Mucosa of rectum (tissue), 2 donors: ENCODE results near the gene POLR2A.

Experiments
- H3K27ac ChIP-seq, 2 donors: one replicate each; pipeline ENCODE4 v1.7.0; 2013; ENCODE audit warnings: inconsistent platforms in 2 of 2, low read depth in 2 of 2, low read length in 2 of 2
- H3K27me3 ChIP-seq, 2 donors: one replicate each; pipeline ENCODE4 v1.7.0; 2013; ENCODE audit warnings: low read length in 2 of 2; ENCODE audit not compliant: control insufficient read depth in 2 of 2, insufficient read depth in 2 of 2
- H3K36me3 ChIP-seq, 2 donors: one replicate each; pipeline ENCODE4 v1.7.0; 2013; ENCODE audit warnings: low read length in 2 of 2; ENCODE audit not compliant: control insufficient read depth in 2 of 2, insufficient read depth in 2 of 2
- H3K4me1 ChIP-seq, 2 donors: one replicate each; pipeline ENCODE4 v1.7.0; 2013; ENCODE audit warnings: low read length in 2 of 2, mild to moderate bottlenecking in 1 of 2; ENCODE audit not compliant: control insufficient read depth in 2 of 2, insufficient read depth in 2 of 2
- H3K4me3 ChIP-seq, 2 donors: one replicate each; pipeline ENCODE4 v1.7.0; 2013; ENCODE audit warnings: low read length in 2 of 2
- H3K9ac ChIP-seq, 2 donors: one replicate each; pipeline ENCODE4 v1.7.0; 2013; ENCODE audit warnings: low read length in 2 of 2, low read depth in 1 of 2, mild to moderate bottlenecking in 1 of 2
- H3K9me3 ChIP-seq, 2 donors: one replicate each; pipeline ENCODE4 v1.7.0; 2013; ENCODE audit warnings: low read length in 2 of 2; ENCODE audit not compliant: control insufficient read depth in 2 of 2
- donor health status: healthy.
- donor health status: Normal muscosa, but diverticular disease.

Gene POLR2A

DNA sequence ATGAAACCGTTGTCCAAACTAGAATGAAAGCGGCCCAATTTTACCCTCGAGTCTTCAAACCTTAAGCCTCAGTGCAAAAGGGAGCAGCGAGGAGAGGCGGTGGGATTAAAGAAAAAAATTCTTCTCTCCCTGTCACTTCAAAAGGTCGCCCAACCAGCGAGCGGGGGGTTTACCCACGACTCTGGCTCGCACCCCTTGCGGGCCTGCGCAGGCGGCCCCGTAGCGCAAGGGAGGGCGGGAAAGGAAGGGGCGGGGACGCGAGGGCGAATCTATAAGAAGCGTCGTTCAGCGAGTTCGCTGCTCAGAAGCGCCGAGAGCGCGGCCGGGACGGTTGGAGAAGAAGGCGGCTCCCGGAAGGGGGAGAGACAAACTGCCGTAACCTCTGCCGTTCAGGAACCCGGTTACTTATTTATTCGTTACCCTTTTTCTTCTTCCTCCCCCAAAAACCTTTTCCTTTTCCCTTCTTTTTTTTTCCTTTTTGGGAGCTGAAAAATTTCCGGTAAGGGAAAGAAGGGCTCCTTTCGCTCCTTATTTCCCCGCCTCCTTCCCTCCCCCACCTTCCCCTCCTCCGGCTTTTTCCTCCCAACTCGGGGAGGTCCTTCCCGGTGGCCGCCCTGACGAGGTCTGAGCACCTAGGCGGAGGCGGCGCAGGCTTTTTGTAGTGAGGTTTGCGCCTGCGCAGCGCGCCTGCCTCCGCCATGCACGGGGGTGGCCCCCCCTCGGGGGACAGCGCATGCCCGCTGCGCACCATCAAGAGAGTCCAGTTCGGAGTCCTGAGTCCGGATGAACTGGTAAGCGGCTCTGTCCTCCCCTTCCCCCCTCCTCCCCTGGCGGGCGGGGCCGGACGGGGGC, at the start of gene POLR2A:
Gene POLR2A (plus strand): TSS at position 300 of the 852 bp plus-strand sequence.
- Histone ChIP-seq H3K4me3 (peak within 1 kb of the TSS; percentile 94 to 97), H3K4me1 (peaks cover 27 to 37% of the 10 kb centered on the region in 2 donors), H3K36me3 (peaks cover 0 to 3% of the 10 kb centered on the region in 2 donors), H3K9ac (peak within 1 kb of the TSS; percentile 99 to 100), H3K27ac (peak within 1 kb of the TSS; percentile 100), H3K27me3 (no peaks in the 10 kb centered on the region), H3K9me3 (no peaks in the 10 kb centered on the region)

DNA sequence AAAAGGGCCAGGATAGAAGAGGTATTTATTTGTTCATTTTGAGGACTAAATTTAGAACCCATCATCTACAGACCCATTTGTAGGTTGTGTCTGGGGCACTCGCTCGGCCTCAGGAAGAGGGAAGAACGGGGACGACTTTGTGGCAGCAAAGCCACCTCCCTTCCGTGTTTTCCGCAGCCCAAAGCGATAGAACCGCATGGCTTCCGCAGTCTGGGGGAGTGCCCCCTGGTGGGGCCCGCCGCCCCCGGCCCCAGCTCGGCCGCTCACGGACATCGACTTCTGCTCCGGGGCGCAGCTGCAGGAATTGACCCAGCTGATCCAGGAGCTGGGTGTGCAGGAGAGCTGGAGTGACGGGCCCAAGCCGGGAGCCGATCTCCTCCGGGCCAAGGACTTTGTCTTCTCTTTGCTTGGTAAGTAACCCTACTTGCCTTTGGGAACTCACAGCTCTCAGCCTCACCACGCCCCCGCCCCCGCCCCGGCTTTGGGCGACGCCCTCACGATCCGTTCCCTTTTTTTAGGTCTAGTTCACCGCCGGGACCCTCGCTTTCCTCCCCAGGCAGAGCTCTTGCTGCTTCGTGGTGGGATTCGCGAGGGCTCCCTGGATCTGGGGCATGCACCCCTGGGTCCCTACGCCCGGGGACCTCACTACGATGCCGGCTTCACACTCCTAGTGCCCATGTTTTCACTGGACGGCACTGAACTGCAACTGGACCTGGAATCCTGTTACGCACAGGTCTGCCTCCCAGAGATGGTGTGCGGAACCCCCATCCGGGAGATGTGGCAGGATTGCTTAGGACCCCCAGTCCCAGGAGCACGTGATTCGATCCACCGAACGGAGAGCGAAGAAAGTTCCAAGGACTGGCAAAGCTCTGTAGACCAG, 48.2 kb upstream of the POLR2A start:
- Histone ChIP-seq H3K9ac (peak overlapping the region; percentile 87), H3K4me1 (peaks cover 24 to 43% of the 10 kb centered on the region in 2 donors), H3K4me3 (peak overlapping the region; percentile 83 to 92), H3K9me3 (no peaks in the 10 kb centered on the region), H3K27me3 (peaks cover 11 to 19% of the 10 kb centered on the region in 2 donors), H3K36me3 (no peaks in the 10 kb centered on the region), H3K27ac (peak overlapping the region; percentile 90)

- Histone ChIP-seq H3K4me1 (peaks cover 24 to 43% of the 10 kb centered on the region in 2 donors), H3K9me3 (no peaks in the 10 kb centered on the region), H3K4me3 (peak overlapping the region; percentile 83 to 92), H3K9ac (peak overlapping the region; percentile 87), H3K27ac (peak overlapping the region; percentile 90), H3K36me3 (no peaks in the 10 kb centered on the region), H3K27me3 (peaks cover 19 to 20% of the 10 kb centered on the region in 2 donors)
Measured at GRCh38 chr17:7436556-7437368, 47.4 kb upstream of the POLR2A start.

GRCh38 chr17:7437369-7437863, 46.8 kb upstream of the POLR2A start:
- H3K27ac ChIP-seq: no peak overlapping the region
- peak overlapping the region in 1 of 2 donors; percentile 87 for H3K9ac ChIP-seq
- H3K4me1 ChIP-seq: peaks cover 24 to 43% of the 10 kb centered on the region in 2 donors
- H3K36me3 ChIP-seq: no peaks in the 10 kb centered on the region
- peaks cover 20% of the 10 kb centered on the region in 2 donors for H3K27me3 ChIP-seq
- H3K4me3 ChIP-seq: peak overlapping the region; percentile 44 to 92
- no peaks in the 10 kb centered on the region for H3K9me3 ChIP-seq

DNA sequence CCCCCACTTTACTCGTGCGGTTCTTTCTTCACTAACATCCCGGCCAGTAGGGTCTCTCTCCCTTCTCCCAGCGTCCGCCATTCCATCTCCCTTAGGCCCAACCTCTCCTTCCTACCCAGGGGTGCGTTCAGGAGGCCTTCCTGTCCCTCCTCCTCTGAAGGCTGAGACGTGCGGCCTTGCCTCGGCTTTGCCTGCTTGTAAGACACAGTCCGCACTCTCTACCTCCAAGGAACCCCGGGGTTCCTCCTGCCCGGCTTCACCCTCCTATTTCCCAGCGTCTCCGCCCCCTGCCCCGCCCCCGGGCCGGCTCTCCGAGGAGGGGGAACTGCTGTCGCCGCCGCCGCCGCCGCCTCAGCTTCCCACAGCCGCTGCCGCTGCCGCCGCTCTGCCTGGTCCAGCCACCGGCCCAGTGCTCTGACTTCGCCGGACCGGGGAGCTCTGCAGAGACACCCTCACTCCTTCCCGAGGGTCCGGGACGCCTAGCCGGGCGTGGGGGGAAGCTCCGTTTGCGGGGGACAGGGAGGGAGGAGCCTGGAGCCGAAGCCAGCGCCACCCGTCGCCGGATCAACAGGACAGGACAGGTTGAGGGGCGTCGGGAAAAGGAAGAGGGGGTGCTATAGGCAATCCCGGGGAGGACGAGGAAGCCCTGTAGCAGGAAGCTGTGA, 46.1 kb upstream of the POLR2A start:
- Histone ChIP-seq H3K4me3 (peak overlapping the region; percentile 0 to 44), H3K27me3 (peaks cover 20% of the 10 kb centered on the region in 2 donors), H3K9ac (peak overlapping the region in 1 of 2 donors; percentile 36), H3K27ac (no peak overlapping the region), H3K36me3 (no peaks in the 10 kb centered on the region), H3K4me1 (peaks cover 24 to 43% of the 10 kb centered on the region in 2 donors), H3K9me3 (no peaks in the 10 kb centered on the region)

DNA sequence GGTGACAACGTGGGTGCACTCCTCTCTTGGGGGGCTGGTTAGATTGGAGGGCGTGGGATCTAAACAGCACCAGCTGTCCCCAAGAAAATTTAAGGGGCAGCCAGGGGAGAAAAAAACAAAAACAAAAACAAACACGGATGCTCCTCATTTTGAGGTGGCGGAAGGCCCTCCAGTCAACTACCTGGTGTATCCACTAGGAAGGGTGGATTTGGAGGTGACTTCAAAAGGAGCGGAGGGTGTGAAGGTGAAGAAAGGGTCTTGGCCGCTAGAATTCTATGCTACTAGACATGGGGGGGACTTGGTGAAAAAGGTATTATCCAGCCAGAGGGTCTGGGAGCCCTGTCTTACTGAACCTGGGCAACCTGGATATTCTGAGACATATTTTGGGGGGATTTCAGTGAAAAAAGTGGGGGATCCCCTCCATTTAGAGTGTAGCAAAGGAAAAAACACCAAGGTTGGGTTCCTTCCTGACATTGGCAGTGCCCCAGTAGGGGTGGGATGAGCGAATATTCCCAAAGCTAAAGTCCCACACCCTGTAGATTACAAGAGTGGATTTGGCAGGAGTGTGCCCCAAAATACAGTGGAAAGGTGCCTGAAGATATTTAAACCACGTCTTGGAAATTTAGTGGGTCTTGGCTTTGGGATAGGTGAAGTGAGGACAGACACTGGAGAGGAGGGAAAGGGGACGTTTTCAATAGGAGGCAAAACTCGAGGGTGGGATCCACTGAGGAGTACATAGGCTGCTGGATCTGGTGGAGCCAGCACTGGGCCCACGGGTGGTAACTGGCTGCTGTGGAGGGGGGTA, 45.3 kb upstream of the POLR2A start:
- Histone ChIP-seq H3K4me3 (peak overlapping the region in 1 of 2 donors; percentile 44), H3K27me3 (peaks cover 20% of the 10 kb centered on the region in 2 donors), H3K9ac (peak overlapping the region in 1 of 2 donors; percentile 36), H3K9me3 (no peaks in the 10 kb centered on the region), H3K4me1 (peaks cover 24 to 43% of the 10 kb centered on the region in 2 donors), H3K27ac (no peak overlapping the region), H3K36me3 (no peaks in the 10 kb centered on the region)

- H3K27ac ChIP-seq: no peak within 1 kb of the TSS
- peaks cover 20% of the 10 kb centered on the region in 2 donors for H3K27me3 ChIP-seq
- peak within 1 kb of the TSS; percentile 14 to 44 for H3K4me3 ChIP-seq
- peaks cover 24 to 43% of the 10 kb centered on the region in 2 donors for H3K4me1 ChIP-seq
- peak within 1 kb of the TSS in 1 of 2 donors; percentile 36 for H3K9ac ChIP-seq
- H3K9me3 ChIP-seq: no peaks in the 10 kb centered on the region
- H3K36me3 ChIP-seq: no peaks in the 10 kb centered on the region
Measured at GRCh38 chr17:7439462-7440112, 44.6 kb upstream of the POLR2A start, which contains the start of gene FGF11. TSS of gene FGF11 (plus strand) at chr17:7439512. CDS start at chr17:7439621, 109 bp downstream.

DNA sequence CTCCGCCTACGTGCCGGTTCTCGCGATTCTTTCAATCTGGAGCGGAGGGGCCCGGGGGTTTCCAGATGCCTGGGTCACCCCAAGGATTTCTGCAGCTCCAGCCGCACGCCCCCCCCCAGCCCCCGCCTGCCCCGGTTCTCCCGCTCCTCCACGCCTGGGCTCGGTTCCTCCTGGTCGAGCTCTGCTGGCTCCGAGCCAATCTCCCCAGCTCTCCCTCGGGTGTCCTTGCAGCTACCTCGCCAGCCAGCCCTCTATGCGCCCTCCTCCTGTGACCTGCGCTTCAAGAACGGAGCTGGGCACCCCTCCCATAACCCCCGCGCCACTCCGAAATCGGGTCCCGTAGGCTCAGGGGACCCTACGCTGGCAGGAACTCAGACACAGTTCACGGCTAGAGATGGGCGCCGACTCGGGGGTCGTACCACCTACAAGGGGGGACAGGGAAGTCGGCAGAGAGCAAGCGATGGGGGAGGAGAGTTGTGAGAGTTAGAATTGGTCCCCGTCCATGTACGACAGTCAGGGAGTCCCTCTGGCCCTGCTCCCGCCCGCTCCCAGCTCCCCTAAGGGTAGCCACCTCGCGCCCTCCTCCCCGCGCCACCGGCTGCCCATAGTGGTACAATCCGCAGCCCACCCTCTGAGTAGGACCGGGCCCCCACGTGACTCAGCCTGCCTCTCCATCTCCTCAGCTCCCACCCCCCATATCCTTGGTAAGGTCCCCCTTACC, 43.9 kb upstream of the POLR2A start:
- no peak overlapping the region for H3K27ac ChIP-seq
- H3K9ac ChIP-seq: no peak overlapping the region
- peak overlapping the region; percentile 14 to 38 for H3K4me3 ChIP-seq
- peaks cover 26 to 47% of the 10 kb centered on the region in 2 donors for H3K4me1 ChIP-seq
- H3K36me3 ChIP-seq: no peaks in the 10 kb centered on the region
- H3K9me3 ChIP-seq: no peaks in the 10 kb centered on the region
- H3K27me3 ChIP-seq: peaks cover 20% of the 10 kb centered on the region in 2 donors
